ENCODE data around the gene PGLYRP2. TPM values are rescaled to one million over a fixed set of nuclear protein-coding genes. Genes with fewer than 3 reads are reported as not detected.

The PGLYRP2 gene
- polyA plus RNA-seq, 1 donor from 2014 or later = not detected

DNA sequence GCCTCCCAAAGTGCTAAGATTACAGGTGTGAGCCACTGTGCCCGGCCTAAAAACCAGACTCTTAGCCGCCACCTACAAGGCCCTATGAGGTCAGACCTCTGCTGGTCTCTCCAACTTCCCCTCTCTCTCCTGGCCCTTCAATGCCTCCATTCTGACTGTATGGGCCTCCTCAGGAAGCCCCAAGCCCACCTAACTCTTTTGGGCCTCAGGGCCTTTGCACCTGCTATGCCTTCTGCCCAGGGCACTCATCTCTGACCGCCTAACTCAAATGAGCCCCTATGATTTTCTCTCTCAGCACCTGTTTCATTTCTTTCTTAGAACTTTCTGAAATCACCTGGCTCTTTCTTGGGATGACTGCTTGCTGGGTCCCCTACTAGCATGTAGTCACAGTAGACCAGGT is 36.0 kb downstream of the PGLYRP2 start:
- H2AFZ ChIP-seq (ENCODE audit: low read depth, low read length) = no peak overlapping the region
- no peaks in the 10 kb centered on the region for H3K79me2 ChIP-seq (replicated peaks; ENCODE audit: insufficient read depth, low read length)
- H3F3A ChIP-seq (ENCODE audit: insufficient read depth, low read length, poor library complexity, severe bottlenecking) = no peaks in the 10 kb centered on the region
- no peak overlapping the region for H3K4me2 ChIP-seq (ENCODE audit: low read length)
- H3K9ac ChIP-seq (ENCODE audit: low read length) = no peak overlapping the region
- TF ChIP-seq POLR2AphosphoS5 (IDR thresholded peaks at IDR 0.05) (no peak), CTCF (IDR thresholded peaks at IDR 0.05; ENCODE audit: poor library complexity, severe bottlenecking) (no peak), MXI1 (conservative IDR thresholded peaks at IDR 0.05; ENCODE audit: poor library complexity, severe bottlenecking) (no peak), EP300 (conservative IDR thresholded peaks at IDR 0.05; ENCODE audit: poor library complexity, severe bottlenecking) (no peak)
- TF ChIP-seq, protein P1, sequence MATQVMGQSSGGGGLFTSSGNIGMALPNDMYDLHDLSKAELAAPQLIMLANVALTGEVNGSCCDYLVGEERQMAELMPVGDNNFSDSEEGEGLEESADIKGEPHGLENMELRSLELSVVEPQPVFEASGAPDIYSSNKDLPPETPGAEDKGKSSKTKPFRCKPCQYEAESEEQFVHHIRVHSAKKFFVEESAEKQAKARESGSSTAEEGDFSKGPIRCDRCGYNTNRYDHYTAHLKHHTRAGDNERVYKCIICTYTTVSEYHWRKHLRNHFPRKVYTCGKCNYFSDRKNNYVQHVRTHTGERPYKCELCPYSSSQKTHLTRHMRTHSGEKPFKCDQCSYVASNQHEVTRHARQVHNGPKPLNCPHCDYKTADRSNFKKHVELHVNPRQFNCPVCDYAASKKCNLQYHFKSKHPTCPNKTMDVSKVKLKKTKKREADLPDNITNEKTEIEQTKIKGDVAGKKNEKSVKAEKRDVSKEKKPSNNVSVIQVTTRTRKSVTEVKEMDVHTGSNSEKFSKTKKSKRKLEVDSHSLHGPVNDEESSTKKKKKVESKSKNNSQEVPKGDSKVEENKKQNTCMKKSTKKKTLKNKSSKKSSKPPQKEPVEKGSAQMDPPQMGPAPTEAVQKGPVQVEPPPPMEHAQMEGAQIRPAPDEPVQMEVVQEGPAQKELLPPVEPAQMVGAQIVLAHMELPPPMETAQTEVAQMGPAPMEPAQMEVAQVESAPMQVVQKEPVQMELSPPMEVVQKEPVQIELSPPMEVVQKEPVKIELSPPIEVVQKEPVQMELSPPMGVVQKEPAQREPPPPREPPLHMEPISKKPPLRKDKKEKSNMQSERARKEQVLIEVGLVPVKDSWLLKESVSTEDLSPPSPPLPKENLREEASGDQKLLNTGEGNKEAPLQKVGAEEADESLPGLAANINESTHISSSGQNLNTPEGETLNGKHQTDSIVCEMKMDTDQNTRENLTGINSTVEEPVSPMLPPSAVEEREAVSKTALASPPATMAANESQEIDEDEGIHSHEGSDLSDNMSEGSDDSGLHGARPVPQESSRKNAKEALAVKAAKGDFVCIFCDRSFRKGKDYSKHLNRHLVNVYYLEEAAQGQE (IDR thresholded peaks at IDR 0.05; ENCODE audit: borderline replicate concordance) = no peak
- no peaks in the 10 kb centered on the region for H4K20me1 ChIP-seq (ENCODE audit: insufficient read depth)
- no peaks in the 10 kb centered on the region for H3K9me2 ChIP-seq (ENCODE audit: insufficient read depth, low read length)
- H3K36me3 ChIP-seq (ENCODE audit: insufficient read depth, low read length) = no peaks in the 10 kb centered on the region
- H3K9me3 ChIP-seq (ENCODE audit: low read length) = no peaks in the 10 kb centered on the region
- no peak overlapping the region for H3K27ac ChIP-seq (ENCODE audit: low read length)
- H3K27me3 ChIP-seq (ENCODE audit: insufficient read depth, low read depth, low read length) = no peaks in the 10 kb centered on the region
- H3K4me3 ChIP-seq (ENCODE audit: low read length) = no peak overlapping the region

- Histone ChIP-seq H3K27me3 (ENCODE audit: insufficient read depth, low read depth, low read length) (no peaks in the 10 kb centered on the region), H4K20me1 (ENCODE audit: insufficient read depth) (no peaks in the 10 kb centered on the region), H3K79me2 (replicated peaks; ENCODE audit: insufficient read depth, low read length) (no peaks in the 10 kb centered on the region), H3F3A (ENCODE audit: insufficient read depth, low read length, poor library complexity, severe bottlenecking) (no peaks in the 10 kb centered on the region), H3K27ac (ENCODE audit: low read length) (no peak overlapping the region), H3K9me3 (ENCODE audit: low read length) (no peaks in the 10 kb centered on the region), H3K36me3 (ENCODE audit: insufficient read depth, low read length) (no peaks in the 10 kb centered on the region), H3K9me2 (ENCODE audit: insufficient read depth, low read length) (no peaks in the 10 kb centered on the region), H2AFZ (ENCODE audit: low read depth, low read length) (no peak overlapping the region), H3K4me2 (ENCODE audit: low read length) (no peak overlapping the region), H3K4me3 (ENCODE audit: low read length) (no peak overlapping the region), H3K9ac (ENCODE audit: low read length) (no peak overlapping the region)
- no peak for TF ChIP-seq EP300 (conservative IDR thresholded peaks at IDR 0.05; ENCODE audit: poor library complexity, severe bottlenecking)
- no peak for TF ChIP-seq CTCF (IDR thresholded peaks at IDR 0.05; ENCODE audit: poor library complexity, severe bottlenecking)
- TF ChIP-seq EZH2 (IDR thresholded peaks at IDR 0.05; ENCODE audit: borderline replicate concordance, insufficient read depth, low read length, poor library complexity, severe bottlenecking) = no peak
- no peak for TF ChIP-seq POLR2AphosphoS5 (IDR thresholded peaks at IDR 0.05)
Measured at GRCh38 chr19:15442142-15442920, 37.0 kb downstream of the PGLYRP2 start.
